ENCODE measurements around the gene STRA8. TPM values are rescaled to one million over a fixed set of nuclear protein-coding genes. Genes with fewer than 3 reads are reported as not detected.

STRA8 gene
- total RNA-seq, 5 donors from 2014 or later (not counting 1 experiment from before 2014, with no cell fraction given) = not detected

DNA sequence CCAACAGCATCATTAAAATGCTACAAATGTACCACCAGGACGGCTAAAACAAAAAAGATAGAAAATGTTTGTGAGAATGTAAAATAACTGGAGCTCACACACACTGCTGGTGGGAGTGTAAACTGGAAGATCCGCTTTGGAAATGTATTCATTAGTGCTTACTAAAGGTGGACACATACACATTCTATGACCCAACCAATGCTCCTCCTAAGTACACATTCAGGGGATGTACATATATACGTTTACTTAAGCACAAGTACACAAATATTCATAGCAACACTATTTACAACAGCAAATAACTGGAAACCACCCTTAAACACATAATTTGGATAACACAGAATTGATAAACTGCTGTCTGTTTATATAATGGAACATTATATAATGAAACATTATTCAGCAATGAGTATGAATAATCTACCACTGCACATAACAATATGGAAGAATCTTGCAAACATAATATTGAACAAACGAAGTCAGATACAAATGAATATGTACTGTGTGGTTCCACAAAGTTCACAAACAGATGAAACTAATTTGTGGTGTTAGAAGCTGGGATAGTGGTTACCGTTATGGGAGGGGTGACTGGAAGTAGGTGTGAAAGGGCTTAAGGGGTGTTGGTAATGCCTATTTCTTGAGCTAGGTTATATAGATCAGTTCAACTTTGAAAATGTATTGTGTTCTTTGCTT lies 52.1 kb downstream of the STRA8 start:
- no peaks in the 10 kb centered on the region for H3K9me3 ChIP-seq
- Mint-ChIP-seq H3K27ac (no peak overlapping the region), H3K4me3 (no peak overlapping the region), H3K4me1 (peaks cover 0 to 23% (median 21%) of the 10 kb centered on the region in 3 donors), H3K36me3 (no peaks in the 10 kb centered on the region), H3K9me3 (no peaks in the 10 kb centered on the region), H3K27me3 (peaks cover 4 to 8% of the 10 kb centered on the region in 2 donors)
- DNase-seq = no peak
- WGBS (ENCODE audit: insufficient coverage) = 80% methylated on average over 1 of the region's 5 CpGs
- H3K4me1 ChIP-seq (ENCODE audit: control insufficient read depth in 1 of 2, extremely low read depth in 1 of 2, insufficient read depth in 2 of 2, low read length in 2 of 2) = peaks cover 3 to 6% of the 10 kb centered on the region in 2 experiments
- H3K4me3 ChIP-seq (ENCODE audit: control insufficient read depth in 1 of 2, extremely low read depth in 1 of 2, low read length in 1 of 2) = no peak overlapping the region
- no peak for ATAC-seq (replicated peaks in 1 of 4)
- peaks cover 0 to 2% of the 10 kb centered on the region in 2 experiments for H3K27me3 ChIP-seq (replicated peaks in 1 of 2; ENCODE audit: control insufficient read depth in 2 of 2, extremely low read depth in 1 of 2, insufficient read depth in 2 of 2, low read length in 1 of 2)
- no peak overlapping the region for H3K27ac ChIP-seq (ENCODE audit: low read length)
- no peaks in the 10 kb centered on the region for H3K36me3 ChIP-seq (ENCODE audit: control insufficient read depth in 2 of 2, extremely low read depth in 1 of 2, insufficient read depth in 1 of 2, low read length in 1 of 2)
- ChIA-PET POLR2A (no interaction called here), CTCF (no interaction called here)

DNA sequence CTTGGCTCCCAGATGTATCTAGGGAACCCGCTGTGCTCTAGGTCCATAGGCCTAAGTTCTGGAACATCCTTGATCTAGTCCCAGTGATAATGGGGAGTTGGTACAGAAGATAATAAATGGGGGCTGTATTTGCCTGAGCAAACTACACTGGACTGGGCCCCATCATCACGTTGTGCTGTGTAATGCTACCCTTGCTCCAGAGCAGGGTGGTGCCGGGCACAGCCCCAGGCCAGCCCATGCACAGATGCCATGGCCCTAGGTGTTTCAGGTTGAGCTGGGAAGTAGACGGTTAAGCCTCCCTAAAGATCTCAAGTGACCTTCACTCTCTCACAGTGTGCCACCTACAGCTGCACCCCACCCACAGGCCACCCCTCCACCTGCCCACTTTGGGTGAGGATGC lies 53.2 kb downstream of the STRA8 start:
- Histone ChIP-seq H3K36me3 (ENCODE audit: control insufficient read depth in 2 of 2, extremely low read depth in 1 of 2, insufficient read depth in 1 of 2, low read length in 1 of 2) (no peaks in the 10 kb centered on the region), H3K4me3 (ENCODE audit: control insufficient read depth in 1 of 2, extremely low read depth in 1 of 2, low read length in 1 of 2) (no peak overlapping the region), H3K4me1 (ENCODE audit: control insufficient read depth in 1 of 2, extremely low read depth in 1 of 2, insufficient read depth in 2 of 2, low read length in 2 of 2) (peaks cover 0 to 6% of the 10 kb centered on the region in 2 experiments), H3K27me3 (replicated peaks in 1 of 2; ENCODE audit: control insufficient read depth in 2 of 2, extremely low read depth in 1 of 2, insufficient read depth in 2 of 2, low read length in 1 of 2) (peaks cover 0 to 4% of the 10 kb centered on the region in 2 experiments), H3K9me3 (no peaks in the 10 kb centered on the region), H3K27ac (ENCODE audit: low read length) (no peak overlapping the region)
- ChIA-PET POLR2A (interaction anchor here in 1 of 2 donors (0.6 kb wide), 1 partner anchor 136 kb away, joined by 5 read pairs; no protein-coding TSS in a partner anchor), CTCF (interaction anchor here (0.6 to 1.2 kb wide), 2 partner anchors 12 to 357 kb away, joined by 3 read pairs; no protein-coding TSS in a partner anchor)
- no peaks in the 10 kb centered on the region for H3K27me3 Mint-ChIP-seq
- H3K9me3 Mint-ChIP-seq = no peaks in the 10 kb centered on the region
- WGBS (ENCODE audit: insufficient coverage) = 80% methylated on average over 2 of the region's 4 CpGs
- DNase-seq (no peak), ATAC-seq (replicated peaks in 1 of 4) (no peak)
- H3K36me3 Mint-ChIP-seq = no peaks in the 10 kb centered on the region
- peaks cover 0 to 16% (median 14%) of the 10 kb centered on the region in 3 donors for H3K4me1 Mint-ChIP-seq
- H3K27ac Mint-ChIP-seq = no peak overlapping the region
- no peak overlapping the region for H3K4me3 Mint-ChIP-seq

DNA sequence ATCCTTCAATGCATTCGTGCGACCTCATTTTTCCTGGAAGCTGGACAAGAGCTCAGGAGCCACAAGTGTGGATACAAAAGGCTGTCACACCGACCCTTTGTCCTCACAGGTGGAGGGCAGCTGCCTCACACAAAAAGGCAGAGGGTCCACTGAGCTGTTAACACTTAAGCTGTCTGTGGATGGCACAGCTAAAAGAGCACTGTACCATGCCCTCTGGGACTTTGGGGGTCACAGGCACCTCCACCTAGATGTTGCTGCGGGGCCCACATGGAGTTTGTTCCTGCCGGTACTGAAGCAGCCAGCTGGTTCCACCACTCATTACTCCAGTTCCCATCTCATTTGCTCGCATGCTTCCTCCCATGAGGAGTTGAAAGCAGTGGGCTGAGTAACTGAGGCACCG lies 57.0 kb downstream of the STRA8 start:
- ChIA-PET CTCF (interaction anchor here in 1 of 2 donors (0.6 kb wide), 1 partner anchor 124 kb away, joined by 3 read pairs; no protein-coding TSS in a partner anchor), POLR2A (no interaction called here)
- Mint-ChIP-seq H3K4me3 (no peak overlapping the region), H3K36me3 (no peaks in the 10 kb centered on the region), H3K9me3 (no peaks in the 10 kb centered on the region), H3K27ac (no peak overlapping the region), H3K27me3 (peaks cover 0 to 6% of the 10 kb centered on the region in 2 donors), H3K4me1 (no peaks in the 10 kb centered on the region)
- Histone ChIP-seq H3K4me3 (ENCODE audit: control insufficient read depth in 1 of 2, extremely low read depth in 1 of 2, low read length in 1 of 2) (no peak overlapping the region), H3K27ac (ENCODE audit: low read length) (no peak overlapping the region), H3K4me1 (ENCODE audit: control insufficient read depth in 1 of 2, extremely low read depth in 1 of 2, insufficient read depth in 2 of 2, low read length in 2 of 2) (no peaks in the 10 kb centered on the region), H3K27me3 (replicated peaks in 1 of 2; ENCODE audit: control insufficient read depth in 2 of 2, extremely low read depth in 1 of 2, insufficient read depth in 2 of 2, low read length in 1 of 2) (peaks cover 0 to 4% of the 10 kb centered on the region in 2 experiments), H3K36me3 (ENCODE audit: control insufficient read depth in 2 of 2, extremely low read depth in 1 of 2, insufficient read depth in 1 of 2, low read length in 1 of 2) (no peaks in the 10 kb centered on the region), H3K9me3 (no peaks in the 10 kb centered on the region)
- no peak for ATAC-seq (replicated peaks in 1 of 4)
- 90% methylated on average over 4 of the region's 7 CpGs for WGBS (ENCODE audit: insufficient coverage)
- no peak for DNase-seq

DNA sequence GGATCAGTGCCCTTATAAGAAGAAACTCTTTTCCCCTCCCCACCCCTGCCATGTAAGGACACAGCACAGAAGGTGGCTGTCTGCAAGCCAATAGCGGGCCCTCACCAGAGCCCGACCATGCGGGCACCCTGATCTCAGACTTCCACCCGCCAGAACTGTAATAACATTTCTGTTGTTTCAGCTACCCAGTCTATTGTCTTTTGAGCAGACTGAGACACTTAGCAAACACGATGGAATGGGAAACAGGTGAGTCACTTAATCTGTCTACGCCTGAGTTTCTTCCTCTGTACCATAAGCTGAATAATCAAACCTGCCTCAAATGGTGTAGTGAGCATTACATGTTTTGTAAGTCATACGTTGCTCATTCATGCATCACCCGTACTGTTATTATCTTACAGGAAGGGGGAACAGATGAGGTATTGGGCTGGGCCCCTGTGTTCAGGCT lies 58.2 kb downstream of the STRA8 start:
- DNase-seq = no peak
- no peaks in the 10 kb centered on the region for H3K9me3 Mint-ChIP-seq
- H3K27ac Mint-ChIP-seq = no peak overlapping the region
- WGBS (ENCODE audit: insufficient coverage) = 82% methylated on average over 2 of the region's 8 CpGs
- ChIA-PET CTCF (interaction anchor here in 1 of 2 donors (0.6 to 0.8 kb wide), 2 partner anchors 16 to 19 kb away, joined by 3 read pairs; no protein-coding TSS in a partner anchor), POLR2A (no interaction called here)
- H3K4me1 Mint-ChIP-seq = no peaks in the 10 kb centered on the region
- H3K36me3 Mint-ChIP-seq = no peaks in the 10 kb centered on the region
- Histone ChIP-seq H3K36me3 (ENCODE audit: control insufficient read depth in 2 of 2, extremely low read depth in 1 of 2, insufficient read depth in 1 of 2, low read length in 1 of 2) (no peaks in the 10 kb centered on the region), H3K27me3 (replicated peaks in 1 of 2; ENCODE audit: control insufficient read depth in 2 of 2, extremely low read depth in 1 of 2, insufficient read depth in 2 of 2, low read length in 1 of 2) (peaks cover 0 to 4% of the 10 kb centered on the region in 2 experiments), H3K9me3 (no peaks in the 10 kb centered on the region), H3K4me3 (ENCODE audit: control insufficient read depth in 1 of 2, extremely low read depth in 1 of 2, low read length in 1 of 2) (no peak overlapping the region), H3K4me1 (ENCODE audit: control insufficient read depth in 1 of 2, extremely low read depth in 1 of 2, insufficient read depth in 2 of 2, low read length in 2 of 2) (no peaks in the 10 kb centered on the region), H3K27ac (ENCODE audit: low read length) (no peak overlapping the region)
- H3K4me3 Mint-ChIP-seq = no peak overlapping the region
- ATAC-seq (replicated peaks in 1 of 4) = no peak
- peaks cover 0 to 6% of the 10 kb centered on the region in 2 donors for H3K27me3 Mint-ChIP-seq

DNA sequence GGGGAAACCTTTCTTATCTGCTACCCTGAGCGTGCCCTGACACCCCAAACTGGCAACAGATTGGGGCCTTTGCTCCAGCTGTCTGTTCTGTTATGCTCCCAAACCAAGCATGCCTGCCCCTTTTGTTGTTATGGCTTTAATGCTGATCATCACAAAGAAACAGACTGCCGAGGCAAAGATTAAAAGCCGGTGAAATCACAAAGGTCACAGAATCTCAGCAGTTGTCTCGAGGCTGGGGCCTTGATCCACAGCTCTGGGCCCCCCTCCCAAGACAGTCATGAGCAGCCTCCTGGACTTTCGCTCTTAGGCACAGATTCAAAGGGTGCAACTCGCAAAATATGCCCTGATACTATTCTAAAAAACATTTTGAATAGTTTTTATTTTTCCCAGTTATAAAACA lies 65.6 kb downstream of the STRA8 start:
- Mint-ChIP-seq H3K36me3 (peaks cover 4% of the 10 kb centered on the region), H3K27me3 (peaks cover 0 to 18% of the 10 kb centered on the region in 2 donors), H3K4me1 (no peaks in the 10 kb centered on the region), H3K4me3 (no peak overlapping the region), H3K27ac (no peak overlapping the region), H3K9me3 (peaks cover 8 to 10% (median 10%) of the 10 kb centered on the region in 3 donors)
- ATAC-seq (replicated peaks in 1 of 4) (no peak), DNase-seq (no peak)
- Histone ChIP-seq H3K27ac (ENCODE audit: low read length) (no peak overlapping the region), H3K27me3 (replicated peaks in 1 of 2; ENCODE audit: control insufficient read depth in 2 of 2, extremely low read depth in 1 of 2, insufficient read depth in 2 of 2, low read length in 1 of 2) (no peaks in the 10 kb centered on the region), H3K4me1 (ENCODE audit: control insufficient read depth in 1 of 2, extremely low read depth in 1 of 2, insufficient read depth in 2 of 2, low read length in 2 of 2) (no peaks in the 10 kb centered on the region), H3K36me3 (ENCODE audit: control insufficient read depth in 2 of 2, extremely low read depth in 1 of 2, insufficient read depth in 1 of 2, low read length in 1 of 2) (no peaks in the 10 kb centered on the region), H3K9me3 (no peaks in the 10 kb centered on the region), H3K4me3 (ENCODE audit: control insufficient read depth in 1 of 2, extremely low read depth in 1 of 2, low read length in 1 of 2) (no peak overlapping the region)
- 66% methylated on average over 4 of the region's 6 CpGs for WGBS (ENCODE audit: insufficient coverage)
- CTCF ChIA-PET = no interaction called here
- POLR2A ChIA-PET = no interaction called here

DNA sequence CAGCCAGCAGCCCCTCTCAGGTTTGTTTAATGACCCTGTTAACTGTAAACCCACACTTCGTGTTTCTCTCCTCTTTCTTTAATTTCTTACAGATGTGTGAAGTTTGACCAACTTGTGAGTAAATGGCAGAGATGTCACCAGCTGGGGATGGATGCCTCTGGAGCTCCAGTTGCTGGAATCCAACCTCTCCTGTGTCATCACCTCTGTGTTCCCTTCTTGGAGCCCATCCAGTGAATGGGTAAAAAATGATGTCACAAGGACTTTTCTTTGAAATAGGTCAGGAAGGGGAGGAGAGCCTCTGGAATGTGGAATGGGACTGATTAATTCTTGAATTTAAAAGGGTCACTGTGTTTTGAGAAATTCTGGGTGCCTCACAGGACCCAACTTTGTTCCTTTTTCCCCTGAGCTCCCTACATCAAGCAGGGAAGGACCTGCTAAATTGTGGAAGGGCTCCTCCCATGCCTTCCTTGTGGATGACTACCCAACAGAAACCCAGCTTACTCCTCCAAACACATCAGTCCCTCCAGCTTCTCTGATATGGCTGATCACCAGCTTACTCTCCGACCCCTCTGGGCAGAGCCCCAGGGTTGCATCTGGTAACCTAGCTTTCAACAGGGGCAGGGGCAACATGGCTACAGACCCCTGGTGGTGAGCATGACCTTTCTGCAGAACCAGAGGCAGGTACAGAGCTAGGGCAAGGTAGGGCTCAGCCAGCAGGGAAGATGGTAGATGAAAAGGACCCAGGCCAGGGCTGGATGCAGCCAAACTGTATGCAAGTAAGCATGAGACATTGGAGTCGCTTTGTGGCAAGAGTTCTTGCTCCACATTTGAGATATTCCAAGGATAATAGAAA lies 67.5 kb downstream of the STRA8 start:
- ChIA-PET CTCF (no interaction called here), POLR2A (interaction anchor here in 1 of 2 donors (0.6 kb wide), 1 partner anchor 251 kb away, joined by 3 read pairs; no protein-coding TSS in a partner anchor)
- Mint-ChIP-seq H3K9me3 (peaks cover 8 to 10% (median 10%) of the 10 kb centered on the region in 3 donors), H3K27me3 (peaks cover 0 to 12% of the 10 kb centered on the region in 2 donors), H3K27ac (no peak overlapping the region), H3K4me1 (no peaks in the 10 kb centered on the region), H3K4me3 (no peak overlapping the region), H3K36me3 (peaks cover 4% of the 10 kb centered on the region)
- 75% methylated on average over 1 of the region's 3 CpGs for WGBS (ENCODE audit: insufficient coverage)
- Histone ChIP-seq H3K27ac (ENCODE audit: low read length) (no peak overlapping the region), H3K27me3 (replicated peaks in 1 of 2; ENCODE audit: control insufficient read depth in 2 of 2, extremely low read depth in 1 of 2, insufficient read depth in 2 of 2, low read length in 1 of 2) (peaks cover 0 to under 1% of the 10 kb centered on the region in 2 experiments), H3K36me3 (ENCODE audit: control insufficient read depth in 2 of 2, extremely low read depth in 1 of 2, insufficient read depth in 1 of 2, low read length in 1 of 2) (no peaks in the 10 kb centered on the region), H3K9me3 (no peaks in the 10 kb centered on the region), H3K4me3 (ENCODE audit: control insufficient read depth in 1 of 2, extremely low read depth in 1 of 2, low read length in 1 of 2) (no peak overlapping the region), H3K4me1 (ENCODE audit: control insufficient read depth in 1 of 2, extremely low read depth in 1 of 2, insufficient read depth in 2 of 2, low read length in 2 of 2) (no peaks in the 10 kb centered on the region)
- ATAC-seq (replicated peaks in 1 of 4) = no peak
- no peak for DNase-seq

Data from T-cell (primary cell).